WERI-Rb-1 (cell line): ENCODE results near the gene IL26.

ENCODE experiments used
- DNase-seq: peaks from one replicate; pipeline ENCODE4 v3.0.0-alpha.2; 2020
- H3K27ac ChIP-seq: fragments of 250-450 bp; sonication (Bioruptor Pico); 2 replicates; pipeline ENCODE4 v1.5.1; 2020; ENCODE audit warnings: mild to moderate bottlenecking, moderate library complexity
- H3K27me3 ChIP-seq: fragments of 250-450 bp; sonication (Bioruptor Pico); 2 replicates; pipeline ENCODE4 v1.5.1; 2021; ENCODE audit warnings: mild to moderate bottlenecking, low read depth, moderate library complexity; ENCODE audit not compliant: insufficient read depth, severe bottlenecking
- H3K36me3 ChIP-seq: fragments of 250-450 bp; sonication (Bioruptor Pico); 2 replicates; pipeline ENCODE4 v1.5.1; 2020; ENCODE audit warnings: mild to moderate bottlenecking, moderate library complexity
- H3K4me3 ChIP-seq: 2 replicates; pipeline ENCODE4 v1.5.1; 2011; ENCODE audit warnings: low read depth, mild to moderate bottlenecking, control low read depth, low read length
- H3K9me3 ChIP-seq: fragments of 250-450 bp; sonication (Bioruptor Pico); 2 replicates; pipeline ENCODE4 v1.5.1; 2021; ENCODE audit warnings: mild to moderate bottlenecking, moderate library complexity; ENCODE audit not compliant: severe bottlenecking
- TF ChIP-seq, protein P1 (sequence below): IDR thresholded peaks from 2 replicates; pipeline ENCODE4 v1.5.1; 2011; ENCODE audit warnings: low read depth, mild to moderate bottlenecking, control low read depth, inconsistent platforms, low read length

Gene IL26

GRCh38 chr12:68159681-68160304, 65.8 kb downstream of the IL26 start, which contains the start of gene IFNG:
Gene IFNG (minus strand): TSS chr12:68159740. CDS start chr12:68159615, 125 bp downstream.
- H3K27ac ChIP-seq = no peak within 1 kb of the TSS
- H3K27me3 ChIP-seq = no peaks in the 10 kb centered on the region
- H3K36me3 ChIP-seq = no peaks in the 10 kb centered on the region
- H3K4me3 ChIP-seq = no peak within 1 kb of the TSS
- no peak for DNase-seq
- TF ChIP-seq, protein P1, sequence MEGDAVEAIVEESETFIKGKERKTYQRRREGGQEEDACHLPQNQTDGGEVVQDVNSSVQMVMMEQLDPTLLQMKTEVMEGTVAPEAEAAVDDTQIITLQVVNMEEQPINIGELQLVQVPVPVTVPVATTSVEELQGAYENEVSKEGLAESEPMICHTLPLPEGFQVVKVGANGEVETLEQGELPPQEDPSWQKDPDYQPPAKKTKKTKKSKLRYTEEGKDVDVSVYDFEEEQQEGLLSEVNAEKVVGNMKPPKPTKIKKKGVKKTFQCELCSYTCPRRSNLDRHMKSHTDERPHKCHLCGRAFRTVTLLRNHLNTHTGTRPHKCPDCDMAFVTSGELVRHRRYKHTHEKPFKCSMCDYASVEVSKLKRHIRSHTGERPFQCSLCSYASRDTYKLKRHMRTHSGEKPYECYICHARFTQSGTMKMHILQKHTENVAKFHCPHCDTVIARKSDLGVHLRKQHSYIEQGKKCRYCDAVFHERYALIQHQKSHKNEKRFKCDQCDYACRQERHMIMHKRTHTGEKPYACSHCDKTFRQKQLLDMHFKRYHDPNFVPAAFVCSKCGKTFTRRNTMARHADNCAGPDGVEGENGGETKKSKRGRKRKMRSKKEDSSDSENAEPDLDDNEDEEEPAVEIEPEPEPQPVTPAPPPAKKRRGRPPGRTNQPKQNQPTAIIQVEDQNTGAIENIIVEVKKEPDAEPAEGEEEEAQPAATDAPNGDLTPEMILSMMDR = no peak
- H3K9me3 ChIP-seq = no peaks in the 10 kb centered on the region

DNA sequence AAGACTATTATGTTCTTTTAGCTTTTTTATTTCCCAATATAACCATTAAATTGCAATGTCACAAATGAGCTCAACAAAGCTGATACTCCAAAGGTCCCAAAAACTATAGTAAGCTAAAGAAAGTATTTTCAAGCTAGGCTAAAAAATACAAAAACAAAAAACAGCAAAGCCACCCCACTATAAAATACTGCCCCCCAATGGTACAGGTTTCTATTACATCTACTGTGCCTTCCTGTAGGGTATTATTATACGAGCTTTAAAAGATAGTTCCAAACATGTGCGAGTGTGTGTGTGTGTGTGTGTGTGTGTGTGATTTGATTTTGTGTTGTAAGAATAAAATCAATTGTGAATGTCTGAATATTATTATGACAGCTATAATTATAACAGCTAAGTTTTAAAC, 67.2 kb downstream of the IL26 start:
- no peak for DNase-seq
- no peak overlapping the region for H3K4me3 ChIP-seq
- H3K36me3 ChIP-seq = no peaks in the 10 kb centered on the region
- TF ChIP-seq, protein P1 = peak; percentile 42
- H3K27me3 ChIP-seq = no peaks in the 10 kb centered on the region
- no peak overlapping the region for H3K27ac ChIP-seq
- no peaks in the 10 kb centered on the region for H3K9me3 ChIP-seq

- TF ChIP-seq, protein P1 = no peak
- Histone ChIP-seq H3K36me3 (no peaks in the 10 kb centered on the region), H3K4me3 (no peak overlapping the region), H3K9me3 (no peaks in the 10 kb centered on the region), H3K27me3 (no peaks in the 10 kb centered on the region), H3K27ac (no peak overlapping the region)
- no peak for DNase-seq
Measured at GRCh38 chr12:68157380-68157779, 68.2 kb downstream of the IL26 start.

- H3K36me3 ChIP-seq = no peaks in the 10 kb centered on the region
- H3K9me3 ChIP-seq = no peaks in the 10 kb centered on the region
- no peak overlapping the region for H3K27ac ChIP-seq
- no peak overlapping the region for H3K4me3 ChIP-seq
- no peak for DNase-seq
- no peaks in the 10 kb centered on the region for H3K27me3 ChIP-seq
- TF ChIP-seq, protein P1 = no peak
Measured at GRCh38 chr12:68156636-68157035, 69.0 kb downstream of the IL26 start.

DNA sequence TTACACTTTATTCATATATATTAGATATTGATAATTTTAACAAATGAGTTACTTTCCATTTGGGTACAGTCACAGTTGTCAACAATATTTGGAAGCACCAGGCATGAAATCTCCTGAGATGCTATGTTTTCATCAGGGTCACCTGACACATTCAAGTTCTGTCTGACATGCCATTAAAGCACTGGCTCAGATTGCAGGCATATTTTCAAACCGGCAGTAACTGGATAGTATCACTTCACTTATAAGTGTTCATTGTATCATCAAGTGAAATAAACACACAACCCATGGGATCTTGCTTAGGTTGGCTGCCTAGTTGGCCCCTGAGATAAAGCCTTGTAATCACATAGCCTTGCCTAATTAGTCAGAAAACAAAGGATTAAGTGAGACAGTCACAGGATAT, 70.8 kb downstream of the IL26 start:
- Histone ChIP-seq H3K36me3 (no peaks in the 10 kb centered on the region), H3K27ac (no peak overlapping the region), H3K4me3 (no peak overlapping the region), H3K27me3 (no peaks in the 10 kb centered on the region), H3K9me3 (no peaks in the 10 kb centered on the region)
- TF ChIP-seq, protein P1 = no peak
- no peak for DNase-seq
